ENCODE results near the gene PSG6.

DNA sequence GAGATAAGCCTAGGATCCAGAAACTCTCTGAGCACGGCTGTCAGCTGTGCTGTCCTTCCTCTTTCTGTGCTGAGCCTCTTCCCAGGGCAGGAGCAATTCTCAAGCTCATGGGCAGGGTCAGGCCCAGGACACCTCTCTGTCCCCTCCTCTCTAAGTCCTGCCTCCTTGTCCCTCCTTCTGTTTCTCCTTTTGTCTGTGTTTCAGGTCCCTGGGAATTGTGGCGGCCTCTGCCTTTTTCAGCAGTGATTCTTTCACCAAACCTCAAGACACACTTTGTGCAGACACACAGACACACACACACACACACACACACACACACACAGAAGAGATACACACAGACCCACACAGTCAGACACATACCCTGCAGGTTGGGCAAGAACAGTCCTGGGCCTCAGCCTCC lies 38.1 kb downstream of the PSG6 start, which contains the start of gene PSG1:
- TF ChIP-seq, protein P1, sequence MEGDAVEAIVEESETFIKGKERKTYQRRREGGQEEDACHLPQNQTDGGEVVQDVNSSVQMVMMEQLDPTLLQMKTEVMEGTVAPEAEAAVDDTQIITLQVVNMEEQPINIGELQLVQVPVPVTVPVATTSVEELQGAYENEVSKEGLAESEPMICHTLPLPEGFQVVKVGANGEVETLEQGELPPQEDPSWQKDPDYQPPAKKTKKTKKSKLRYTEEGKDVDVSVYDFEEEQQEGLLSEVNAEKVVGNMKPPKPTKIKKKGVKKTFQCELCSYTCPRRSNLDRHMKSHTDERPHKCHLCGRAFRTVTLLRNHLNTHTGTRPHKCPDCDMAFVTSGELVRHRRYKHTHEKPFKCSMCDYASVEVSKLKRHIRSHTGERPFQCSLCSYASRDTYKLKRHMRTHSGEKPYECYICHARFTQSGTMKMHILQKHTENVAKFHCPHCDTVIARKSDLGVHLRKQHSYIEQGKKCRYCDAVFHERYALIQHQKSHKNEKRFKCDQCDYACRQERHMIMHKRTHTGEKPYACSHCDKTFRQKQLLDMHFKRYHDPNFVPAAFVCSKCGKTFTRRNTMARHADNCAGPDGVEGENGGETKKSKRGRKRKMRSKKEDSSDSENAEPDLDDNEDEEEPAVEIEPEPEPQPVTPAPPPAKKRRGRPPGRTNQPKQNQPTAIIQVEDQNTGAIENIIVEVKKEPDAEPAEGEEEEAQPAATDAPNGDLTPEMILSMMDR (conservative IDR thresholded peaks at IDR 0.05; ENCODE audit: low read length), result no peak
- no peak for TF ChIP-seq EZH2phosphoT487 (IDR thresholded peaks at IDR 0.05; ENCODE audit: borderline replicate concordance, low read depth, low read length)
